ENCODE results near the gene DLG2. TPM values are rescaled to one million over a fixed set of nuclear protein-coding genes. Genes with fewer than 3 reads are reported as not detected.

DLG2 gene
- total RNA-seq, 4 donors from 2014 or later = 7.3 to 14.1 (median 11.1) TPM

DNA sequence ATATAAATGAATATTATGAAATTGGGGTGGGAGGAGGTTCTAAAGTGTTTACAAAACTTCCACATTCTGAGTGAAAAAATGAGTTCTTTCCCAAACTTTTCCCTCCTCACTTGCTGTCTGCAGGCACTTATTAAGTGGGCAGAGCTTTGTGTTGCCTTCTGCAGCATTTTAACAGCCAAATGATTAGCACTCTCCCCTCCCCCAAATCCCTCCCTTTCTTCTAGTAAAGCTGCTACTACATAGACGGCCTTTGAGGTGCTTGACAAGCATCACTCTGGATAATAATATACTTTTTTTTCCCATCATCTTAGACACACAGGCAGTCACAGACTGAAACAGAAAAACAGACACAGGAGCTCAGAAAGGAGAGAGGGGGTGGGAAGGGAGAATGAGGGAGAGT lies 493.5 kb downstream of the DLG2 start:
- no peaks in the 10 kb centered on the region for H3K27me3 ChIP-seq
- H3K27ac ChIP-seq (replicated peaks in 1 of 4) = no peak overlapping the region
- DNase-seq (ENCODE audit: extremely low spot score) = no peak
- no peaks in the 10 kb centered on the region for H3K36me3 ChIP-seq
- TF ChIP-seq POLR2AphosphoS5 (IDR thresholded peaks at IDR 0.05) (no peak), EP300 (IDR thresholded peaks at IDR 0.05) (no peak), POLR2A (IDR thresholded peaks at IDR 0.05; ENCODE audit: low read depth) (no peak), CTCF (IDR thresholded peaks at IDR 0.05) (no peak)
- H3K9me3 ChIP-seq = no peaks in the 10 kb centered on the region
- WGBS = 78% methylated on average over 1 of the region's 1 CpG
- intact Hi-C loops (cut with DNase I) = no loop called here
- no peak overlapping the region for H3K4me3 ChIP-seq
- peaks cover 0 to 16% (median 11%) of the 10 kb centered on the region in 4 donors for H3K4me1 ChIP-seq

GRCh38 chr11:85132851-85133585 lies 494.1 kb downstream of the DLG2 start:
- intact Hi-C loops (cut with DNase I) = no loop called here
- Histone ChIP-seq H3K9me3 (no peaks in the 10 kb centered on the region), H3K27me3 (no peaks in the 10 kb centered on the region), H3K36me3 (no peaks in the 10 kb centered on the region), H3K4me3 (peak overlapping the region in 1 of 4 donors; percentile 1), H3K27ac (replicated peaks in 1 of 4) (no peak overlapping the region), H3K4me1 (peaks cover 0 to 16% (median 11%) of the 10 kb centered on the region in 4 donors)
- TF ChIP-seq POLR2A (IDR thresholded peaks at IDR 0.05; ENCODE audit: low read depth) = no peak
- 27% methylated on average over 15 of the region's 15 CpGs for whole genome bisulfite sequencing
- no peak for DNase-seq (ENCODE audit: extremely low spot score)

DNA sequence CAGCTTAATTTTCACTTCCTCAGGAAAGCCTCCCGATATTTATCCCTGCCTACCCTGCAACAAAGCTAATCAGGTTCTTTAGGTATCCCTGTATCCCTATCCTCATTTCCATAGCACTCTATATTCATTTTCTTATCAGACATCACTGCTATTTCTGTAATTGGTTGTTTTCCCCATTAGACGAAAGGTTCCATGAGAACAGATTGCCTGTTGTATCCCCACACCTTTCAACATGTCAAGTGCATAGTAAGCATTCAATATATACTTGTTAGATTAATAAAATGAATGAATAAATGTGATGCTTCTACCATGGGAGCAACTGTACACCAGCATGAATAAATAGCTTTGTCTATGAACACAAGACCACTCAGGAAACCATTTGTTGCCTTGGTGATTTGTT lies 499.8 kb downstream of the DLG2 start:
- no peak for DNase-seq (ENCODE audit: extremely low spot score)
- intact Hi-C loops (cut with DNase I) = no loop called here
- H3K27me3 ChIP-seq = no peaks in the 10 kb centered on the region
- TF ChIP-seq POLR2AphosphoS5 (IDR thresholded peaks at IDR 0.05) (no peak), POLR2A (IDR thresholded peaks at IDR 0.05; ENCODE audit: low read depth) (no peak)
- H3K36me3 ChIP-seq = no peaks in the 10 kb centered on the region
- no peak overlapping the region for H3K27ac ChIP-seq (replicated peaks in 1 of 4)
- no peaks in the 10 kb centered on the region for H3K9me3 ChIP-seq
- WGBS = 84% methylated on average over 2 of the region's 2 CpGs
- peaks cover 0 to 8% (median 3%) of the 10 kb centered on the region in 4 donors for H3K4me1 ChIP-seq
- H3K4me3 ChIP-seq = no peak overlapping the region

GRCh38 chr11:85123752-85124231 lies 503.4 kb downstream of the DLG2 start:
- Histone ChIP-seq H3K4me3 (no peak overlapping the region), H3K9me3 (no peaks in the 10 kb centered on the region), H3K36me3 (no peaks in the 10 kb centered on the region), H3K4me1 (peaks cover 0 to 8% (median 2%) of the 10 kb centered on the region in 4 donors), H3K27ac (replicated peaks in 1 of 4) (no peak overlapping the region), H3K27me3 (no peaks in the 10 kb centered on the region)
- no peak for DNase-seq (ENCODE audit: extremely low spot score)
- 61% methylated on average over 1 of the region's 1 CpG for WGBS
- intact Hi-C loops (cut with DNase I) = no loop called here
- TF ChIP-seq EP300 (IDR thresholded peaks at IDR 0.05) = no peak
- no peak for TF ChIP-seq CTCF (IDR thresholded peaks at IDR 0.05)

- no peaks in the 10 kb centered on the region for H3K27me3 ChIP-seq
- TF ChIP-seq POLR2A (IDR thresholded peaks at IDR 0.05; ENCODE audit: low read depth) (no peak), CTCF (IDR thresholded peaks at IDR 0.05) (no peak), POLR2AphosphoS5 (IDR thresholded peaks at IDR 0.05) (no peak), EP300 (IDR thresholded peaks at IDR 0.05) (no peak)
- DNase-seq (ENCODE audit: extremely low spot score) = no peak
- no peaks in the 10 kb centered on the region for H3K36me3 ChIP-seq
- WGBS = 67% methylated on average over 1 of the region's 1 CpG
- intact Hi-C loops (cut with DNase I) = no loop called here
- H3K27ac ChIP-seq (replicated peaks in 1 of 4) = no peak overlapping the region
- no peaks in the 10 kb centered on the region for H3K4me1 ChIP-seq
- H3K9me3 ChIP-seq = no peaks in the 10 kb centered on the region
- H3K4me3 ChIP-seq = no peak overlapping the region
These were observed 509.0 kb downstream of the DLG2 start for GRCh38 chr11:85118151-85118550.

DNA sequence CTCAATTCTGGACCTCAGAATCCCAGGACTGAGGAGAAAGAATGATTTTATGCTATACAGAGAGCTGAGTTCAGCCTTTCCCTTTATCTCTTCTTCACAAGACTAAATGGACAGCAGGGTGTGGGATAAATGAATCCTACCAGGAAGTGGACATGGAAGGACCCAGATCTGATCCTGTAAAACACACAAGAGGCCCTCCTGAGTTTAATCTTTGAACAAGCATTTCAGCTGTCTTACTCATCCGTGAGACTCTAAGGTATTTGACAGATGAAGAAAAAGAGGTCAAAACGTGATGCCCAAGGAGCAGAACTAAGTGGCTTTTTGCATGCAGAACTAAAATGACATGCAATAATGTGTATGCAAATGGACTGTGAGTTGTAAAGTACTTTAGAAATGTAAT lies 511.3 kb downstream of the DLG2 start:
- 76% methylated on average over 2 of the region's 2 CpGs for WGBS
- TF ChIP-seq POLR2AphosphoS5 (IDR thresholded peaks at IDR 0.05) = no peak
- TF ChIP-seq CTCF (IDR thresholded peaks at IDR 0.05) = no peak
- TF ChIP-seq EP300 (IDR thresholded peaks at IDR 0.05) = no peak
- TF ChIP-seq POLR2A (IDR thresholded peaks at IDR 0.05; ENCODE audit: low read depth) = no peak
- Histone ChIP-seq H3K4me3 (no peak overlapping the region), H3K9me3 (no peaks in the 10 kb centered on the region), H3K36me3 (no peaks in the 10 kb centered on the region), H3K27me3 (no peaks in the 10 kb centered on the region), H3K27ac (replicated peaks in 1 of 4) (no peak overlapping the region), H3K4me1 (no peaks in the 10 kb centered on the region)
- intact Hi-C loops (cut with DNase I) = no loop called here
- no peak for DNase-seq (ENCODE audit: extremely low spot score)
